HG03103 (cell line): Measurements from ENCODE around the gene HOXB5.

Source experiments
- ATAC-seq: cut with Tn5 transposase; IDR thresholded peaks from one replicate; pipeline ENCODE4 v1.9.1; 2021; ENCODE audit warnings: low read depth; ENCODE audit not compliant: unreplicated experiment

The HOXB5 gene

DNA sequence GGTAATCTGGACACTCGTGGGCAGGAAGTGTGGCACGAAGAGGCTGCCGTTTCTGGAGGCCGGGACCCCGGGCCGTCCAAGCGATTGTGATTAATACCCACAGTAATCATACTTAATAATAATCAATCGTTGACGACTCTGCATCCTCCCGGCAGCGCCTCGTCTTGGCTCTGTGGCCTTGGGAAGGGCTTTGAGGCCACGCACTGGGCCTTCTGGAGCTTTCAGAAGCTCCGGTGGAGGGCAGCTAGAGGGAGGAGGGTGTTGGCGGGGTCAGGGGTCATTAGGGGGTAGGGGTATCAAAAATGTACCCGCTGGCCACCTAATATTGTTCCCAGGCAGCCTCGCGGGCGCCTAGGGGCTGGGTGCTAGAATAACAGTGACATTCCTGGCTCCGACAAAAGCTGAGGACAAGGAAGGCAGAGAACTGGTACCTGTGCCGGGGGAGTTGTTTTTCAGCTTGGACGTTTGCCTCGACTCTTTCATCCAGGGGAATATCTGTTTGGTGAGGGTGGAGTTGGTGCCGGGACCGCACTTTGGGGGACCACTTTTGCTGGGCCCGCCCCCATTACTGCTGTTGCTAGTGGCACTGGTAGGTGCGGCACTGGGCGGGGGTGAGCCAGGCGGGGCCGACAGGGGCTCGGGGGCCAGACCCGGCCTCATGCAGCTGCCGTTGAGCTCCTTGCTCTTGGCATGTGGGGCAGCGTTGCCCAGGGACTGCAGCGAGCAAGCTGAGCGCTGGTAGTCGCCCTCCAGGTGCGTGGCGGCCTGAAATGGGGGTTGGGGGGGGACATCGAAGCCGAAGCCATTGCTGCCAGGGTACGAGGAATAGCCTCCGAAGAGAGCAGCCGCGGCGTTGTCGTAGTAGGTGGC, 41.7 kb downstream of the HOXB5 start:
- ATAC-seq = no peak

DNA sequence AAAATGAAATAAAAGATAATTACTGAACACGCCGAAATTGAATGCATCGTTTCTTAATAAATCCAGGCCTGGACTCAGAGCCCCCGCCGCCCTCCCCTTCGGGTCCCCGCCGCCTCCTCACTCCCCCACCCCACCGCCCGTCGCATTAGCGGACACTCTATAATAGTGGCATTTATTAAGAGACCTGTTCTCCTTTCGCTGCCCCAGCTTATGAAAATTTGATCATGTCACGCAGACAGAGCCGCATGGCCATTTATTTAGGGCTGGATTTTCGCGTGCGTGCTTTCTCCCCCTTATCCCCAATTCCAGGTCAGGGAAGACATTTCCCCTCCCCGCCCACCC, 42.4 kb downstream of the HOXB5 start:
- ATAC-seq = no peak

DNA sequence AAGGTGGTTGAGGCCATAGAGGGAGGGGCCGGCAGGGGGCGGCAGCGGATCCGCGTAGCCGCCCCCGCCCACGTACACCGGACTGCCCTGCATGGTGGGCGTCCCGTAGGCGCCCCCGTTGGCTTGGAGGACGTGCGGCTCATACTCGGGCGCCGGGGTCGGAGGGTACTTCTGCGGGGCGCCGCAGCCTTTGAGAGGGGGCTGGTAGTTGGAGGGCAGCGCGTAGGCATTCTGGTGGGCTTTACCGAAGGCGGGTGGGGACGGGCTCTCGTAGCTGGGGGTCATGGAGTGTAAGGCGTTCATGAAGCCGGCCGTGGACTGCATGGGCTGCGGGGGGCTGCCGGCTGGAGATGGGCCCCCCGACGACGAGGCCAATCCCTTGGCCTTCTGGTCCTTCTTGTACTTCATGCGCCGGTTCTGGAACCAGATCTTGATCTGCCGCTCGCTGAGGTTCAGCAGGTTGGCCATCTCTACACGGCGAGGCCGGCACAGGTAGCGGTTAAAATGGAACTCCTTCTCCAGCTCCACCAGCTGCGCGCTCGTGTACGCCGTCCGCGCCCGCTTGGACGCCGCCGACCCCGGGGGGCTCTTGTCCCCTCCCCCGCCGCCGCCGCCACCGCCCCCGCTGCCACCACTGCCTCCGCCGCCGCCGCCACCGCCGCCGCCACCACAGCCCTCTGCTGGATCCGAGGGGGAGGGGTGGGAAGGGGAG, 42.9 kb downstream of the HOXB5 start:
- no peak for ATAC-seq

DNA sequence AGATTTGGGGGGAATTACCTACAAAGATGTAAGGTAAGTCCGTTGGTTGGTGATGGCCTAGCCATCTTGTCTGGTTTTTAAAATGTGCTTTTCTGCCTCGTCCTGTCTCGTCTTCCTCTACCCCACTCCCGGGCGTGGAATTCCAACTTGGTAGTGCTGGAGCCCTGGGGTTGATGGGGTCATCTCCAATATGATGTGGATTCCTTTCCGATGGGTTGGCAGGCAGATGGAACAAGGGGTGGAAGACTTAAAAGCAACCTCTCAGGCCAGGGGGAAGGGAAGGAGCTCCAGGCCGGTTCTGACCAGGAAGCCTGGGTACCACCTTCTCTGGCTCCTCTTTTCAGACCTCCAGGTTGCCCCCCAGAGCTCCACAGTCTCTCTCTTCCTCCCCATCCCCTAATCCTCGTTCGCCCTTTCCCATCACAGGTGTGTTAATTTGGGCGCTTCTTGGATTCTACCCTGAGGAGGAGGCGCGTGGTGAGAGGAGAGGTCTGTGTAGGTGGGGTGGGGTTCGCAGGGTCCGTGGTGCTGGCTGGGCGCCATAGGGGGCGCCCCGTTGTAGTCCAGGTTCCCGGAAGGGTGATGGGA, 43.6 kb downstream of the HOXB5 start:
- ATAC-seq = no peak

DNA sequence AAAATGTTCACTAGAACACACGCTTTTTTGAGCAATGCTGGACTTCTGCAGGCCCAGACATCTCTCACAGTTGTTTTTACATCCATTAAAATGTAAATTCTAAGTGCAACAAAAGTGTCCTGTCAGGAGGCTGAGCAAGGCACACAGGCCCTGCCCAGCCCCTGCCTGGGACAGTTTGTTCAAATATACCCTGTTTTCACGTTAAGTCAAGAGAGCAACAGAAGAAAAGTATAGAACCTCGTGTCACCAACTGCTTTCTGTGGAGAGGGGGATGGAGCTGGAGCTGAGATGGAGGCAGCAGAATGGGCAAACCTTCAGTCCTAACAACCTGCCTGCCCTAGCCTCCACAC, 44.3 kb downstream of the HOXB5 start:
- no peak for ATAC-seq

DNA sequence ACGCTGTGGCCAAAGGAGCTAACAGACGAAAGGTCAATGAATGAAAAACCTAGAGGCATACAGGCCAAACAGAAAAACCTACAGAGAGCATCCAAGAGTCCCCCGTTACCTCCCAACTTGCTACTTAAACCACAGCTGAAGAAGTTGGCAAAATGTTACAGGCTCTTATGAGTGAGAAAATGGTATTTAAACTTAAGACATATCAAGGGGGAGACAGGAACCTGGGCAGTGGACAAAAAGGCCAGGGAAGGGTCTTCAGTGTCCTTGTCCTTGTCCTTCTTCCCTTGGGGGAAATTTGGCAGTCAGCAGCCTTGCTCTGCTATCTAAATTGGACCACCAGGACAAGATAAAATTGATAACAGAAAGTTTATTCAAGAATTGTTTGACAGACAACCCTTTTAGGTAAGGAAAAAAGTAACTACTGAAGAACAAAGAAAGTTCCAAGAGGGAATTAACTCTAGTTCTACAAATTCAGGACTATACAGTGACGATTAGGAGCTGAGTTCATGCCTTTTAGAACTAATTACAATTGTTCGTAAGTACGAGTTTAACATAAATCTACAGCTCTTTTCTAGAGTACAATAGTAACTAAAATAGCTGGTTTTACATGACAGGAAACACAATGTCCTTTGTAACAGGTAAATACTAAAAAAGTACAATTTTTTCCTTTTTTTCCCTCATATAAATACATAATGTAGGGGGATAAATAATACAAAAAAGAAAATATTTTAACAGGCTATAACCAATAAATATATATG, 44.9 kb downstream of the HOXB5 start:
- no peak for ATAC-seq

DNA sequence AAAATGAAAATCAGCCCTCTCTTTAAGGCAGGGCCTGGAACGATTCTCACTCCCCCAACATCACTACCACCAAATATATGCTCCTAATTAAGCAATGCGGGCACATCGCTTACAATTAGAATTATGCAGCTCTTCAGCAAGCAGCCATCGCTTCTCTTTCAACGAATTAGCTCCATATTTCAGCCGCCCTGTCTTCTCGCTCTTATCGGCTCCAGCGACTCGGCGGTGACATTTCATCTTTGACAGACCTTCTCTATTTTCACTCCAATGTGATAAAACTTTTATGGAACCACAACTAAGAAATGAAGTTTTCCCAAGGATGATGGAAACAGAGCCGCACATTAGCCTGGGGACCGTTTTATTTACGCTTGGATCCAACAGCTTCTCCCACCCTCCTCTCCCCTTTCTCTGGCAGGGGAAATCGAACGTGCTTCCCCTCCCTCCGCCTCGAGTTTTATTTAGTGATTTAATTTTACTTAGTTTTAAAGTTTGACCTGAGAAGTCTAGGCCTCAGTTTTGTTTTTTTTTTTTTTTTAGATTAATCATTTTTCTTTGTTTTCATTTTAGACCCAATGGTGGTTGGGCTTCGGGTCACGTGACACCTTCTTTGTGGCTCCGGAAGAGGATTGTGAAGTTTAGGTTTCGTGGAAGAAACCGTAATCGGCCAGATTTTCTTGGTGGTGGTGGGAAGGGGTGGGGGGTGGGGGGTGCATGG, 45.6 kb downstream of the HOXB5 start:
- no peak for ATAC-seq

DNA sequence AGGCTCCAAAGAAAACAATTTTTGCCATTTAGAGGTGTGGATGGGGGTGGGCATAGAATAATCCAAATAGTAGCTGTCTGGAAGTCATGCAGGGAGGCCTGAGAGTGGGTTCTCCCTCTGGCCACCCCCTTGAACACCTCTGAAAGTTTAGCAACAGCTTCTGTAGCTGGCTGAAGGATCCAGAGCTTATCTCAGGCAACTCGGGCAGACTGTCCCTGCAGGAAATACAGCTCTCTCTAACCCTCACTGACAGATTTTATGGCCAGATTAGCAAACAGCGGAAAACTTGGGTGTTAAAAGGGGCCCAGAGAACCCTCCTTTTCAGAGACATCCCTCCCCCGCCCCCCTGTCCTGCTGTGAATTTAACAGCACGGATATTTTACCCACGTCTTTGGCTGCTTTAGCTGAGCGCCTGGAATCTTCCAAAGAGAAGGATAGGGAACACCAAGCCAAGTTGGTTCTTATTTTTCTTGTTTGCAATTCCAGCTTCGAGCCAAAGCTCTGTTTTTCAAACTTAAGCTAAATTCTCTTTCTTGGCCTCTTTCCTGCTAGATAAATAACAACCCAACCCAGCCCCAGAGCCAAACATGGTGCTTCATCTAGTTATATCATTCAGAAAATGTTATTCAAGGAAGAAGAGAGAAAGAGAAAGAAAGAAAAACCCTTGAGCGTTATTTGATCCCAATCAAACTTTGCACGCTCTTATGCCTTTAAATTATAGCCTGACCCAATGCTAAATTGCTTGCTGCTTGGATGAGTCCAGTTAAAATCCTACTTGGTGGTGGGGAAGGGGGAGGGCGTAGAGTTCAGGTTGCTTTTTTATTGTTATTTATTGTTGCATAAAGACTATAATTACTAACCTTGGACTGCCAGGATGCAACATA, 46.4 kb downstream of the HOXB5 start:
- no peak for ATAC-seq

DNA sequence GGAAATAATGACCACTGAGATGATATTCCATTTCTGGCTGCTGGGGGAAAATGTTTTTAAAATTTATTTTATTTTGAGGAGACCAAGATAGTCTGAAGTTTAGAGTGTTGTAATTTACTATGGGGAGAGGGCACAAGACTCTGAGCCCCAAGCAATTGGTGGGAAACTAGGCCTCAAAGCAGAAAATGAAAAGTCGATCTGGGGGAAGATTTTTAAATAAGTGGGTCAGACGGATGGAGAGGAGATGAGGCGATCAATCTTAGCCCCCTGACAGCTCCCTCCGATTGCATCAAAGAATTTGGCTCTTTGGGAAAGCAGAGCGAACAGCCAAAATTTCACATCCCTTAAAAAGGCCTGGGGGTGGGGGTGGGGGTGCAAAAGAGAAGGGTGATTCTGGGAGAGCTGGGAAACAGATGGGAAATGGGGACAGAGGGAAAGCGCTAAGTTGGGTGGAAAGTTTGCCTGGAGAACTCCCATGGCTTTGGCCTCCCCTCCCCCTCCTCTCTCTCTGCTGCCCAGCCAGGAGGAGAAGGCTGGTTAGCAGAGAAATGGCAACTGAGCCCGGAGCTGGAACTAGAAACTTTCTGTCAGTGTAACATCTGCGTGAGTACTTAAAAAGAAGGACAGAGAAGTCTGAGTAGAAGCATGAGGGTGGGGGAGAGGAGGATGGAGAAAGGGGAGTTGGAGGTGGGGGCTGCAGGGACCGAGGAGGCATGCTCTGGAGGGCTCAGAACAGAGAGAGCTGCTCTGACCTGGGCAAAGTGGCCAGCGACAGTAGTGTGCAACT, 47.2 kb downstream of the HOXB5 start:
- ATAC-seq = no peak

DNA sequence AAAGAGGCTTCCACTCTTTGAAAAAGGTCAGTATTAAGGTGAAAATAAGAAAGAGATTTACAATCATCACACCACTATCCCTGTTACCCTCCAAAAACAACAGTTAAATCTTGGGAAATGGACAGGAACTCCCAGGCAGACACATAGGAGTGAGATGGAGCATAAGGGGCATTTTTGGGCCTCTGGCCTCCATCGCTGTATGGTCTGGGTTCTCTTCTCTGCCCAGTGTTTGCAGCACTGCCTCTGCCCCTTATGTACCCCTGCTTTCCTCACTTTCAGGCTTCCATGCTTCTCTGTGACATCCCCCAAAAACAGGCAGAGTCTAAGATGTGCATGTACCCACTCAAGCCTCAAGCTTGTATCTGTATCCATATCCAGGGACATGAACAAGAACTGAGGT, 48.0 kb downstream of the HOXB5 start:
- no peak for ATAC-seq

DNA sequence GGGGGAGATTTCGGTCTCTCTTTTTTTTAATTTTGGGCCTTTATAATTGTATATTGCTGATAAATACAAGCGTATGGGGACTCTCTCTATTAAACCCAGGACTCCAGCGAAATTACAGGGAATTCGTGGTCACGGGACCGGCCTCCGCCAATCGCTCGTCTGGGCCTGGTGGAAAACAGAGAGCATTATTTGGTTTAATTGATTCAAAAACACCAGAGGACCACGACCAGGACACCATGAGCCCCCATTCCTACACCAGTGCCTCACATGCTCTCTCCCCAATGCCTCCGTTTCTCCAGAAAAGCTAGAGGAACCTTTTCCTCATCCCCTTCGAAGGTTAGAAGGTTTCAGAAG, 48.6 kb downstream of the HOXB5 start, which contains the start of gene HOXB2:
TSS of gene HOXB2 (minus strand) at position 88 of the 354 bp plus-strand sequence. CDS start 198 bp downstream, outside the sequence.
- ATAC-seq = no peak

DNA sequence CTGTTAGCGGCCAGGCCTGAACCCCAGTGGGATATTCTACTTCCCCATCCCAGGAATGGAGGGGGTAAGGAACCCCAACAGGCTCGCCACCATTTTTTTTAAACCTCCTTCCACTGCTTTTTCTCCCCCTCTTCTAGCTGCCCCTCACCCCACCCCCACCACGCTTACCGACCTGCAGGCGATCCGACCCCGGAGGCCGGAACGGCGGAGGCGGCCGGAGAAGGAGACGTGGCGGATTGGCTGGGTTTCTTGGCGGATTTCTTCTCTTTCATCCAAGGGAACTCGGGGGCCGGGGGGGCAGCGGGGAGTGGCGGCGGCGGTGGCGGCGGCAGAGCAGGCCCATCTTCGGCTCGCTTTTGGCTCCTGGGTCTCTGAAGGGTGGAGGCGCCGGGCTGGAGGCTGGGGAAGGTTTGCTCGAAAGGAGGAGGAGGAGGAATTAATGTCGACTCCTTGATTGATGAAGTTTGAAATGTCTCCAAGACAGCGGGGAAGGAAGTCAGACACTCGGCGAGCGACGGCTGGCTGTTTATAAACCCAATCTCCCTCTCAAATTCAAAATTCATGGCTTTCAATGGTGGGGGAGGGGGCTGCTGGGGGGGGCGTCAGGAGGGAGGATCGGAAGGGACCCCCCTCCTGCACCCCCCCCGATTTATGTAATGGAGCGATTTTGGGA, 49.1 kb downstream of the HOXB5 start:
- no peak for ATAC-seq

DNA sequence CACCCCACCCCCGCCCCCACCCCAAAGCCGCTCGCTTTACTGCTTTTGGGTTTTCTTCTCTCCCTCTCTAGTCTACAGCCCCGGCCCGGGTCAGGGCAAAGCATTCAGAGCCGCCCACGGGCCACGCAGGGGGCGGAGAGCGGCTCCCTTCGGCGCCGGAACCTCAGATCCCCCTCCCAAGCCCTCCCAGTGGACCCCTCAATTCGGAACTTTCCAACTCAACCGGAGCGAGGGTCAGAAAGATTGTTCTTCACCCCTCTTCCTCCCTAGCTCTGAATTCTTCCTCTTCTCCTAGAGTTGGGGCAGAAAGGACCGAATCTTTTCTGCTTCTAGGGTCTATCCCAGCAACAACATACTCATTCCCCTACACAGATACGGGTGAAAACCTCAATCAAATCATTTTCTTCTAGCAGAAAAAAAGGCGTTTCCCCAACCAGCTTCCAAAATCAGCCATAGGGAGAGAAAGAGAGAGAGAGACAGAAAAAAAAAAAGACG, 49.7 kb downstream of the HOXB5 start:
- ATAC-seq = no peak

DNA sequence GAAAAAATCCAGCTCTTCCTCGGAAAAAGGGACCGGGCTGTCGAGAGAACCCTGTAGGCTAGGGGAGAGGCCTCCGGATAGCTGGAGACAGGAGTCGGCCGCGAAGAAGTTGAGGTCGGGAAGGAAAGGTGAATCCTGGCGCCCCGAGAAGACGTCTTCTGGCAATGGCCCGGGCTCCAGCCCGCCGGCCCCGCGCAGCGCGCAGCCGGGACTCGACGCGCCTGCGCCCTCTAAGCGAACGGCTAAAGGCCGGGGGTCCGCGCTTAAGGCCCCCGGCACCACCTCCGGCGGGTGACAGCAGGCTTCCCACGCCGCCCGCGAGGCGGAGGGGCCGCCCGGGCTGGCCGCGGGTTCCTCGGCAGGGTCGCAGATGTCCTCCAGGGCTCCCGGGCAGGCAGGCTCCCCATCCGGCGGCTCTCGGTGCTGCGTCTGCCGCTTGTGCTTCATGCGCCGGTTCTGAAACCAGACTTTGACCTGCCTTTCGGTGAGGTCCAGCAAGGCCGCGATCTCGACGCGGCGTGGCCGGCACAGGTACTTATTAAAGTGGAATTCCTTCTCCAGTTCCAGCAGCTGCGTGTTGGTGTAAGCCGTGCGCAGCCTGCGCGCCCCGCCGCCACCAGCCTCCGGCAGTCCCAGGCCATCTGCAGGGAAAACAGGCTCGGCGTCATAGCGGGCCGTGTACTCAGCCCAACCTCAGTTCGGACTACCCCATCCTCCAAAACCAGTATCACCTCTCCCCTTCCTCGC, 50.3 kb downstream of the HOXB5 start:
- no peak for ATAC-seq

DNA sequence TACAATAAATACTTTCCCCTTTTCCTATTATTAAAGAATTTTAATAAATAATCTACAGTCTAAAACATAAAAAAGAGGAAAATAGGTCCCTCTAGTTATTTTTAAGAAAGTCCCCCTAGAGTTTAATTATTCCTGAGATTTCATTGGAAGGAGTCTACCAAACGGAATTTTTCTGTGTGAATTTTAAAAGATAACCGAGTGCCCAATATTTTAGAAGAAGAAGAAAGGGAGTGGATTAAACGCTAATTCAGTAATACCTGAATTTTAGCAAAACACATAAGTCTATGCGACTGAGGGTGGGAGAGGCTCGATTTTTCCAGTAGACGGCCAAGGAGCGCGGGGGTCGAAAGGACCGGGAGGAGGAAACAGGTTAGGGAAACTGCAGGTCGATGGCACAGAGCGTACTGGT, 50.9 kb downstream of the HOXB5 start:
- ATAC-seq = no peak

DNA sequence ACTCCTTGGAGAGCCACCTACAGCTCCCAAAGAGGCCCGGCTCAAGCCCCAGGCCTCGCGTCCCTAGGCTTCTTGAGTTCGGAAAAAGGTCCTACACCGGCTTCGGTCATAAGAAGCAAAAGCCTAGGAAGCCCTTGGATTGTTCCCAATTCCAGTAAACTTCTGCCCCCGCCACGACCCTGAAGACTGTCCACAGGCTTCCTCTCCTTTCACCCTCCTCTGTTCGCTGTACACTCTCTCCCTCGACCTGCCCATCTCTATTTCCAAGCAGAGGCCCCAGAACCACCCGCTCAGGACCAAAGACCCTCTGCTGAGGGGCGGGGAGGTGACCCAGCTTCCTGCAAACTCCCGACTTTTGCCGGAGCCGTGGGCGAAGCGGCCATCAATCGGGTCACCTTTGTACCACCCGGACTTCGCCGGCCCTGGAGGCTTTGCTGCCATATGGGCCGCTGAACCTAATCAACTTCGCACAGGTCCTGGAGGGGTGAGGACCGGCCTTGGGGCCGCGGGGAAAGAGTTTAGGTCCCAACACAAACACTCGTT, 51.4 kb downstream of the HOXB5 start:
- ATAC-seq = no peak

DNA sequence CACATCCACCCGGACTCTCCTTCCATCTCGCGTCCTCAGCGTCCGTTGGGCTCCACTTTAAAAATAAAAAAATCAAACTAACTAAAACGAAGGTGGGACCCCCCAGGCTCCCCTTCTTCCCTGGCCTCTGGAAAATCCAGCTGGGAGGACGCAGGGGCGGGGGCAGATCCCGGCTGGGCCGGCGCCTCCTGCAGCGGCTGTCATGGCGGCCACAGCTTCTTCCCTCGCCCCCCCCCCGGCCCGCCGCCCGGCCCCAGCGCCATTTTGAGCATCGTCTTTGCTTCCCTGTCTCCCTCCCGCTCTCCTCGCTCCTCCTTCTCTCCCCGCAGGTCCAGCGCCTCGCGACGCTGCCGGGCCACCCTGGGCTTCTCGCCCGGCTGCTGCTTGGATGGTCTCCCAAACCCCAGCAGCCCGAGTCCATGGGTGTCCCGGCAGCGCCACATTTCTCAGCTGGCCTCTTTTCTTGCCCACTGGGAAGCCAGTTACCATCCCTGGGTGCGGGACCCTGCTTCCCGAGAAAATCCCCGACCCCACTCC, 51.9 kb downstream of the HOXB5 start:
- ATAC-seq = no peak
